Measurements from ENCODE around the gene MYF5. TPM values are rescaled to one million over a fixed set of nuclear protein-coding genes. Genes with fewer than 3 reads are reported as not detected.

The MYF5 gene
- total RNA-seq, 2 donors from 2014 or later: not detected

DNA sequence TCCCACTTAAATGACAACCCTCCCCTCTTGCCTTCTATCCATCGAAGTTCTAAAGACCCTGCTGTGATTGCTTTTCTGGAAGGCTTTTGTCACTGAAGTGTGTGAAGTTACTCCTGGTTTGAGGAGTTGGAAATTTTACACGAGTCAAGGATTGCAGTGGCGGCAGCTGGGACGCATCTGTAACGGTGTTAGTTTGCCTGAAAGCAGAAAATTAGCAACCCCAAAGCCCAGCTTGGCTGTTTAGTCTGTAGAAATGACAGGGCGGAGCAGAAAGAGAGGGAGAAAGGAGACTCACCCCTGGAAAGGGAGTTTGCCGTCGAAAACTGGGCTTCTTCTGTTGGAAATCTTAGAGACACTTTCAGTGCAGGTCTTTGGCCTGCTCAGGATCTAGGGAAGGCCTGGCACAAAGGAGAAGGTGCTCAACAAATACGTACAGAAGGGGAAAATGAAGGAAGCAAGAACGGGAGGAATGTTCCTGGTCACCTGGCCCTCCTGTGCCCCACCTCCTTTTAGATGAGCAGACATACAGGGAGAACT, 931 bp upstream of the MYF5 start:
- no peaks in the 10 kb centered on the region for H3K36me3 ChIP-seq
- ATAC-seq (ENCODE audit: insufficient number of reproducible peaks, low FRiP score, low read depth): no peak
- no peaks in the 10 kb centered on the region for H3K27me3 ChIP-seq (replicated peaks; ENCODE audit: insufficient read depth)
- H3K27ac ChIP-seq: no peak overlapping the region
- H3K4me1 ChIP-seq (ENCODE audit: control insufficient read depth in 1 of 2, low read depth in 2 of 2): no peaks in the 10 kb centered on the region
- no peak overlapping the region for H3K4me3 ChIP-seq
- H3K9me3 ChIP-seq: no peaks in the 10 kb centered on the region
- no peak for TF ChIP-seq CTCF (IDR thresholded peaks at IDR 0.05)
- DNase-seq (ENCODE audit: low spot score): no peak

DNA sequence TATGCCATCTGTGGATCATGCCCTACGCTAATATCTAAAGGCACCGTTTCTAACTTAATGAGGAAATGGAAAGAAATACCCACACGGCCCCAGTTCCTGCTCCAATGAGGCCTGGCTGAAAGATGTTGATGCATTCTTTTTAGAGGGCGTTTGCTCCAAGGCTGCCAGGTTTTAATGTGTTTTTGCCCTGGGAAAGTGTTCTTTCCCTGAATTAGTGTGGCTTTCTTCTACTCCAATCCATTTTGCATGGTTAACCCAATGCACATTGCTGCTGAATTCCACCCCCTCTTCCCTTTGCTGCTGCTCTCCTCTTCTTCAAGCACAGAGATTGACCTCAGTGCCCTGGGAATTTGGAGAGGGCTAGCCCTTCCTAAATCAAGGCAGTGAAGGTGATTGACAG, 1.1 kb downstream of the MYF5 start:
- Histone ChIP-seq H3K4me3 (no peak overlapping the region), H3K27me3 (replicated peaks; ENCODE audit: insufficient read depth) (no peaks in the 10 kb centered on the region), H3K9me3 (no peaks in the 10 kb centered on the region), H3K4me1 (ENCODE audit: control insufficient read depth in 1 of 2, low read depth in 2 of 2) (no peaks in the 10 kb centered on the region), H3K27ac (no peak overlapping the region), H3K36me3 (no peaks in the 10 kb centered on the region)
- no peak for DNase-seq (ENCODE audit: low spot score)
- TF ChIP-seq CTCF (IDR thresholded peaks at IDR 0.05): no peak
- ATAC-seq (ENCODE audit: insufficient number of reproducible peaks, low FRiP score, low read depth): no peak

DNA sequence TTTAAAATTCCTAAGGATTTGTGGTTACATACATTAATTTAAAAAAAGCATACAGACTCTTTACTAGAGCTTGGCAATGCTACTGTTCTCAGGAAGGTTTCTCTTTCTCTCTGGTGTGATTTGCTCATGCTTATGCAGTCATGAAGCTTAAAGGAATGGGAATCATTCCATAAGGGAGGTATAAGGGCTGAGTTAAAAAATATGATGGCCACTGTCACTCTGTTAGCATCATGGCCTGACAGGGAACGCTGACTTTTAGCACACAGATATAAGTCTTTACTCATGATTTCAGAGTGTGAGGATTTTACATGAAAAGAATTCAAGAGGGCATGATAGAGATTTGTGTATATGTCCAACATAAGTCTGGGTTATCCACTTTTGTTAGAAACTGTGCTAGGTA, 3.8 kb downstream of the MYF5 start:
- DNase-seq (ENCODE audit: low spot score) (no peak), ATAC-seq (ENCODE audit: insufficient number of reproducible peaks, low FRiP score, low read depth) (no peak)
- Histone ChIP-seq H3K27me3 (replicated peaks; ENCODE audit: insufficient read depth) (no peaks in the 10 kb centered on the region), H3K9me3 (no peaks in the 10 kb centered on the region), H3K36me3 (no peaks in the 10 kb centered on the region), H3K4me1 (ENCODE audit: control insufficient read depth in 1 of 2, low read depth in 2 of 2) (no peaks in the 10 kb centered on the region), H3K4me3 (no peak overlapping the region), H3K27ac (no peak overlapping the region)
- TF ChIP-seq CTCF (IDR thresholded peaks at IDR 0.05): no peak

- no peaks in the 10 kb centered on the region for H3K36me3 ChIP-seq
- TF ChIP-seq CTCF (IDR thresholded peaks at IDR 0.05): no peak
- no peak overlapping the region for H3K27ac ChIP-seq
- H3K27me3 ChIP-seq (replicated peaks; ENCODE audit: insufficient read depth): no peaks in the 10 kb centered on the region
- H3K4me1 ChIP-seq (ENCODE audit: control insufficient read depth in 1 of 2, low read depth in 2 of 2): no peaks in the 10 kb centered on the region
- ATAC-seq (ENCODE audit: insufficient number of reproducible peaks, low FRiP score, low read depth) (no peak), DNase-seq (ENCODE audit: low spot score) (no peak)
- H3K9me3 ChIP-seq: no peaks in the 10 kb centered on the region
- H3K4me3 ChIP-seq: no peak overlapping the region
Observed at GRCh38 chr12:80721326-80721725, 4.6 kb downstream of the MYF5 start.

GRCh38 chr12:80745851-80746505, 29.3 kb downstream of the MYF5 start:
- Histone ChIP-seq H3K9me3 (no peaks in the 10 kb centered on the region), H3K4me1 (ENCODE audit: control insufficient read depth in 1 of 2, low read depth in 2 of 2) (no peaks in the 10 kb centered on the region), H3K27ac (no peak overlapping the region), H3K36me3 (no peaks in the 10 kb centered on the region), H3K27me3 (replicated peaks; ENCODE audit: insufficient read depth) (no peaks in the 10 kb centered on the region), H3K4me3 (no peak overlapping the region)
- TF ChIP-seq CTCF (IDR thresholded peaks at IDR 0.05): no peak
- ATAC-seq (ENCODE audit: insufficient number of reproducible peaks, low FRiP score, low read depth): no peak
- no peak for DNase-seq (ENCODE audit: low spot score)

Data from thoracic aorta (tissue), 2 donors.